Left ventricle myocardium superior (tissue), 1 donor: ENCODE results near the gene COPS6. TPM values are rescaled to one million over a fixed set of nuclear protein-coding genes. Genes with fewer than 3 reads are reported as not detected.
"Not testable (repeated sequence)": the region's sequence is repeated elsewhere in the genome, so short reads cannot be mapped to it uniquely, and the experiment has no call there.

ENCODE experiments used
- ATAC-seq: fragments of 200-7000 bp; cut with Tn5 transposase; one replicate; pipeline ENCODE4 v1.9.1; 2020; ENCODE audit warnings: mild to moderate bottlenecking, moderate library complexity
- DNase-seq: peaks from one replicate; pipeline ENCODE4 v3.0.0-alpha.2; 2020
- intact Hi-C: fragments of 100-400 bp; cut with micrococcal nuclease; formaldehyde crosslinking; loops from one replicate; pipeline ENCODE4 v1.11.0; 2022
- total RNA-seq: library from RNA; stranded (reverse); fragmentation: NEBNext Ultra II Directional; extraction: Animal tissue kit (Norgen Biotek cat#: 25700); gene quantifications from one replicate; pipeline ENCODE4 v1.2.1, GENCODE V29; 2021
- donor health status: DM: no; HTN: yes; CAD: no; lungs with severe emphysema.

COPS6 gene
- total RNA-seq, 1 donor from 2014 or later = 126 TPM

DNA sequence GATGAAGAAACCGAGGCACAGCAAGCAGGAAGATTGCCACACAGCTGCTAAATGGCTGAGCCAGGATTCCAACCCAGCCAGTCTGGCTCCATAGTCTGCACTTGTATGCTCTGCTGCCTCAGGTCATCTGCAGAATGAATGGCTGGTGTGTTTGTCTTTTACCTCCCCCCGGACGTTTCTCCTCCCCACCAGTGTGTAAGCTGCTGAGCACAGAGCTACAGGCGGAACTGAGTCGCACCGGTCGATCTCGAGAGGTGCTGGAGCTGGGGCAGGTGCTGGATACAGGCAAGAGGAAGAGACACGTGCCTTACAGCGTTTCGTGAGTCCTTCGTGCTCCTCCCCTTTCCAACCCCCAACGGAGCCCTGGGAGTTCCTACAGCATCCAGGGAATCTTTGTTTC is 33.3 kb downstream of the COPS6 start:
- intact Hi-C loops = no loop called here
- ATAC-seq = no peak
- DNase-seq = peak; percentile 27

DNA sequence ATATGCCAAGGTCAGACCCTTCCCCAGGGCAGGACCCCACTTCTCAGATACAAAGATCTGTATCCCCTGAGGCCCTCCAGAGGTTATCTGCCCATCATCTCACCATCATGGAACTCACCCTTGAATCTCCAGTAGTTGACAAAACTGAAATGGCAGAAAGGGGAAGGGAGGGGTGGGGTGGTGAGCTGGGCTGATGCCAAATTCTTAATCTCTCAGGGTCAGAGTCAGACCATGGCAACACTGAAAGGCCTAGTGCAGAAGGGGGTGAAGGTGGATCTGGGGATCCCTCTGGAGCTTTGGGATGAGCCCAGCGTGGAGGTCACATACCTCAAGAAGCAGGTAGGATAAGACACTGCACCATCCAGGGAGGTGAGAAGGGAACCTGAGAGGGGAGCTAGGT is 33.8 kb downstream of the COPS6 start:
- ATAC-seq (no peak), DNase-seq (peak; percentile 3)
- intact Hi-C loops = no loop called here

DNA sequence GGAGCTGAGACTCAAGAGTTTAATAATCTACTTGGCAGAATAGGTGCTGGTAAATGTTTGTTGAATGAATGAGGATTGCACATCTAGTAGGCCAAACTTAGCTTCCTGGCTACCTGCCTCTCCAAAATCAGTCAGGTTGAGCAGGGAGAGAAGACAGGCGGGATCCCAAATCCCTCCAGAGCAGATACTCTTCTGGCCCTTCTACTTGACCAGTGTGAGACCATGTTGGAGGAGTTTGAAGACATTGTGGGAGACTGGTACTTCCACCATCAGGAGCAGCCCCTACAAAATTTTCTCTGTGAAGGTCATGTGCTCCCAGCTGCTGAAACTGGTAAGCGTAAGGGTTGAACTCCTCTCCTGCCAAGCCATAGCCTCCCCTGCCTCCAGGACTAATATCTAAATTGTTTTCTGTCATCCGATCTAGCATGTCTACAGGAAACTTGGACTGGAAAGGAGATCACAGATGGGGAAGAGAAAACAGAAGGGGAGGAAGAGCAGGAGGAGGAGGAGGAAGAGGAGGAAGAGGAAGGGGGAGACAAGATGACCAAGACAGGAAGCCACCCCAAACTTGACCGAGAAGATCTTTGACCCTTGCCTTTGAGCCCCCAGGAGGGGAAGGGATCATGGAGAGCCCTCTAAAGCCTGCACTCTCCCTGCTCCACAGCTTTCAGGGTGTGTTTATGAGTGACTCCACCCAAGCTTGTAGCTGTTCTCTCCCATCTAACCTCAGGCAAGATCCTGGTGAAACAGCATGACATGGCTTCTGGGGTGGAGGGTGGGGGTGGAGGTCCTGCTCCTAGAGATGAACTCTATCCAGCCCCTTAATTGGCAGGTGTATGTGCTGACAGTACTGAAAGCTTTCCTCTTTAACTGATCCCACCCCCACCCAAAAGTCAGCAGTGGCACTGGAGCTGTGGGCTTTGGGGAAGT is 35.8 kb downstream of the COPS6 start:
- intact Hi-C loops = no loop called here

DNA sequence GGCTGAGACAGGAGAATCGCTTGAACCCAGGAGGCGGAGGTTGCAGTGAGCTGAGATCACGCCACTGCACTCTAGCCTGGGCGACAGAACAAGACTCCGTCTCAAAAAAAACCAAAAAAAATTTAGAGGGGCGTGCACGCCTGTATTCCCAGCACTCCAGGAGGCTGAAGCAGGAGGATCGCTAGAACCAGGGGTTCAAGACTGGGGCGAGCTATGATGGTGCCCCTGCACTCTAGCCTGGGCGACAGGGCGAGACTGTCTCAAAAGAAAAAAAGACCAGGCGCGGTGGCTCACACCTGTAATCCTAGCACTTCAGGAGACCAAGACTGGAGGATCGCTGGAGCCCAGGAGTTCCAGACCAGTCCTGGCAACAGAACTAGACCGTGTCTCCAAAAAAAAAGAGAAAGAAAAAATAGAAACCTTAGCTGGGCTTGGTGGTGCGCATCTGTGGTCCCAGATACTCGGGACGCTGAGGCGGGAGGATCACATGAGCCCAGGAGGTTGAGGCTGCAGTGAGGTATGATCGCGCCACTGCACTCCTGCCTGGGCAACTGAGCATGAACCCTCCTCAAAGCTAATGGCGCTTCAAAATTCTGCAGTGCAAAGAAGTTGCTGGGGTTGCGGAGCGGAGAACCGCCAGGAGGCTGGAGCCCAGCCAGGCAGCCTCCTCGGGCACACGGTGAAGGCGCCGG is 37.6 kb downstream of the COPS6 start:
- ATAC-seq (peak; percentile 39), DNase-seq (peak; percentile 87)
- intact Hi-C loops = no loop called here

More for the DNA sequence above, 35.8 kb downstream of the COPS6 start:
- DNase-seq (peak; percentile 2), ATAC-seq (no peak)

DNA sequence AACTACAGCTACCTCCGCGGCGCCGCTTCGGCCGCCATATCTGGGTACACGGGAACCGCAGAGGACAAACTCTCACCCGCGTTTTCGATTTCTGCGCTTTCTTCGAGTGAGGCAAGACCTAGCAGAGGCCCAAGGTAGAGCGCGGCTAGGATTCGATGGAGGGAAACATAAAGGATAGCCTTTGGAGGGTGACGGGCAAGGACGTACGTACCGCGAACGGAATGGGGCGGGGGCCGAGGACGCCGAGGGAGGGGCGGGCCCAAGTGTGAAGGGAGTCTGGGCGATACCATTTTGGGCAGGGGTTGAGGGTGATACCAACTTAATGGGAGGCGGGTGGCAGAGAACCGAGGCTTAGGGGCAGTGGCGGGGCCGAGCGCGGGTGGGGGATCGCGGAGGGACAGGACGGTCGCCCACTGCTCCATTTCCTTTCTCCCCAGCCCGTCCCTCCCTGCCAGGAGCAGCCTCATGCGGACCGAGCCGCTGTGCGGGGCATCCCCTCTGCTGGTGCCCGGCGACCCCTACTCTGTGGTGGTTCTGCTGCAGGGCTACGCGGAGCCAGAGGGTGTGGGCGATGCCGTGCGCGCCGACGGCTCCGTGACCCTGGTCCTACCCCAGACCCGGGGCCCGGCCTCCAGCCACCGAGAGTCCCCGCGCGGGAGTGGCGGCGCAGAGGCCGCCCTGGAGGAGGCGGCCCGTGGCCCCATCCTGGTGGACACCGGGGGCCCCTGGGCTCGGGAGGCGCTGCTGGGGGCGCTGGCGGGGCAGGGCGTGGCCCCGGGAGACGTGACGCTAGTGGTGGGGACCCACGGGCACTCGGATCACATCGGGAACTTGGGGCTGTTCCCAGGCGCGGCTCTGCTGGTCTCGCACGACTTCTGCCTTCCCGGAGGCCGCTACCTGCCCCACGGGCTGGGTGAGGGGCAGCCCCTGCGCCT is 38.4 kb downstream of the COPS6 start, which contains the start of gene MBLAC1:
TSS of gene MBLAC1 (plus strand) at position 37 of the 935 bp plus-strand sequence. CDS start at position 466, 429 bp downstream.
- DNase-seq (peak; percentile 88), ATAC-seq (peak; percentile 94)
- intact Hi-C loops = no loop called here

DNA sequence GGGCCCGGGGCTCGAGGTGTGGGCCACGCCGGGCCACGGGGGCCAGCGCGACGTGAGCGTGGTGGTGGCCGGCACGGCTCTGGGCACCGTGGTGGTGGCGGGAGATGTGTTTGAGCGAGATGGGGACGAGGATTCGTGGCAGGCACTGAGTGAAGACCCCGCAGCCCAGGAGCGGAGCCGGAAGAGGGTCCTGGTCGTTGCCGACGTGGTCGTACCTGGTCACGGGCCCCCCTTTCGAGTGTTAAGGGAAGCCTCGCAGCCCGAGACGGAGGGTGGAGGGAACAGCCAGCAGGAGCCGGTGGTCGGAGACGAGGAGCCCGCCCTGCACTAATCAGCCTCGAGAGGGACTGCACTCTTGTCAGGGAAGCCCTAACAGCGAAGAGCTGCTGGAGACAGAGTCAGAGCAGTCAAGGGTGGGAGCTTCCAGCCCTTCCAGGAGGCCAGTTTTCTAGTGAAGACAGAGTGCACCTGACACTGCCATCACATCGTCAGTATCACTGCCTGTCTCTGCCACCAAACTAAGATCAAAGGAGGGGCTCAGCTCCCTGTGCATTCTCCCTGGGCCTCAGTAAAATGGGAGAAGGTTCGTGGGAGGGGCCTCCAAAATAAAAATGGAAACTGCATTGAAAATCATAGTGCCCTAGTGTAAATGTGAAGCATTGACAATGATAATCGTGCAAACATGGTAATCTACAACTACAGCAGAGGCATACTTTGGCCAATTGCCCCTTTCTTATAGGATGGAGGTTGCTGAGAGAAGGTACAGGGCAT is 39.3 kb downstream of the COPS6 start:
- intact Hi-C loops = no loop called here
- DNase-seq (no peak), ATAC-seq (peak; percentile 2)

DNA sequence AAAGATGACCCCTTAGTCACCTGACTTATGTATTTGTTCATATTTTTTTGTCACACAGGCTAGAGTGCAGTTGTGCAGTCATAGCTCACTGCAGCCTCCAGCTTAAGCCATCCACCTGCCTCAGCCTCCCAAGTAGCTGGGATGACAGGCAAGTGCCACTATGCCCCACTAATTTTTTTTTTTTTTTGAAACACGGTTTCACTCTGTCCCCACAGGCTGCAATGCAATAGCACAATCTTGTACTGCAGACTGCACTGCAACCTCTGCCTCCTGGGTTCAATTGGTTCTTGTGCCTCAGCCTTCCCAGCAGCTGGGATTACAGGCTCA is 39.8 kb downstream of the COPS6 start:
- intact Hi-C loops = no loop called here
- ATAC-seq (no peak), DNase-seq (no peak)

DNA sequence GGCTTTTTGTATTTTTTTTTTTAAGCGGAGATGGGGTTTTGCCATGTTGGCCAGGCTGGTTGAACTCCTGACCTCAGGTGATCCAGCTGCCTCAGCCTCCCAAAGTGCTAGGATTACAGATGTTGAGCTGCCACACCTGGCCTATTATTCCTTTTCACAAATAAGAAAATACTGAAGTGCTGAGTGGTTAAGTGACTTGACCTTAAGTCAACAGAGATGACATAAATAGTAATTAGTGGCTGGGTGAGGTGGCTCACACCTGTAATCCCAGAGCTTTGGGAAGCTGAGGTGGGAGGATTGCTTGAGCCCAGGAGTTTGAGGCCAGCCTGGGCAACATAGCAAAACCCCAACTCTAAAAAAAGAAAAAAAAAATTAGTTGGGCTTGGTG is 41.4 kb downstream of the COPS6 start:
- intact Hi-C loops, ATAC-seq, DNase-seq: not testable (repeated sequence)

DNA sequence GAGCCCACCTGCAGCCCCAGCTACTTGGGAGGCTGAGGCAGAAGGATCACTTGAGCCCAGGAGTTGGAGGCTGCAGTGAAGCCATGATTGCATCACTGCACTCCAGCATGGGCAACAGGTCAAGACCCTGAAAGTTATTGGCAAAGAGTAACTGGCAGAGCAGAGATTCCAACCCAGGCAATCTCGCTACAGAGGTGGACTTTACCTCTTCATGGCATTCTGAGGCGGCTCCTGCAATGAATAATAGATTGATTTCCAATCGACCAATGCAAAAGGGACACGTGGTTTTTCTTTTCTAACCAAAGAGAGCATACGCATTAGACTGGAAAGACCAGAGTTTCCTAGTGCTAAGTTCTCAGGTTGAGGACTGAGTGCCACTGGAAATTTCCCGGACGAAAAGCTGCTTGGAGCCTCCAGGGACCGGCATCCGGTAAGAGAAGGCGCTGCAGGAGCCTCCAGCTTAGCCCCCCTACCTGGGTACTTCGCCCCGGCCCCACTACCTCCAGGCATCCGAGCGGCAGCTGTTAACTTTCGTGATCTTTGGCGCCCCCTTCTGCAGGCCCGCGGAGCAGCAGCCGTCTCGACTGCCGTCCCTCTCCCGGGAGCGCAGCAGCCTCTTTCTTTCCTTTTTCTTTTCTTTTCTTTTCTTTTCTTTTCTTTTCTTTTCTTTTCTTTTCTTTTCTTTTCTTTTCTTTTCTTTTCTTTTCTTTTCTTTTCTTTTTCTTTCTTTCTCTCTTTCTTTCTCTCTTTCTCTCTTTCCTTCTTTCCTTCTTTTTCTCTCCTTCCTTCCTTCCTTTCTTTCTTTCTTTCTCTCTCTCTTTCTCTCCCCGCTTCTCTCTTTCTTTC is 42.1 kb downstream of the COPS6 start:
- intact Hi-C loops = no loop called here

DNA sequence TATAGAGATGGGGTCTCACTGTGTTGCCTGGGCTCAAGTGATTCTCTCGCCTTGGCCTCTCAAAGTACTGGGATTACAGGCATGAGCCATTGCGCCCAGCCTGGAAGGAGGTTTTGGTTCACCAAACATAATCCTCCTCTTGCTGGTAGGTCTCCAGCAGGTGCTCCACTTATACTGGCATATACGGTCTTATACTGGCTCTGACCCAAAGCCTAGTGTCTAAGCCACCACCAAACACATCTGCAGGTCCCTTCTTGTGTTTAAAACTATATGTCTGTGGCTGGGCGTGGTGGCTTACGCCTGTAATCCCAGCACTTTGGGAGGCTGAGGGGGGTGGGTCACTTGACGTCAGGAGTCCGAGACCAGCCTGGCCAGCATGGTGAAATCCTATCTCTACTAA is 43.4 kb downstream of the COPS6 start:
- DNase-seq = peak; percentile 12
- intact Hi-C loops = no loop called here

More for the DNA sequence above, 42.1 kb downstream of the COPS6 start:
- ATAC-seq (no peak), DNase-seq (peak; percentile 86)

DNA sequence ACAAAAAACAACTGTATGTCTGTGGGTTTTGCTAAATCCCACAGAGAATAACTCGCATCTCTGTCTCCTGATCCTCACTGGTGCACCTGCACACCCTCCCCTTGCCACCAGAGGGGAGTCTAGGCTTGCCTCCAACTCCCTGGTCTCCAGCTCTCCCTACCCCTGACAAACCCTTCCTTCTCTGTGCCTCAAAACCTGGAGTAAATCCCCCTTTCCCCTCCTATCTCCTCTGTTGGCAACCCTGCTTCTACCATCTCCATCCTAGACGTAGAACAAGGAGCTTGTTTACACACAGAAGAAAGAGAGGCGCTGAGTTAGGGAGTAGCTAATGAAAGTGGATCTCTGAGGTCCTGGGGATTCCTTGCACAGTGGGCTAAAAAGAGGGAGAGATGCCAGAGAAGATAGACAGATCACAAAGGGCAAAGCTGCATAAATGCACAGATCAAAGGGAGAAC is 44.0 kb downstream of the COPS6 start:
- peak; percentile 62 for ATAC-seq
- intact Hi-C loops = no loop called here
- peak; percentile 55 for DNase-seq

More for the DNA sequence above, 43.4 kb downstream of the COPS6 start:
- ATAC-seq = no peak

DNA sequence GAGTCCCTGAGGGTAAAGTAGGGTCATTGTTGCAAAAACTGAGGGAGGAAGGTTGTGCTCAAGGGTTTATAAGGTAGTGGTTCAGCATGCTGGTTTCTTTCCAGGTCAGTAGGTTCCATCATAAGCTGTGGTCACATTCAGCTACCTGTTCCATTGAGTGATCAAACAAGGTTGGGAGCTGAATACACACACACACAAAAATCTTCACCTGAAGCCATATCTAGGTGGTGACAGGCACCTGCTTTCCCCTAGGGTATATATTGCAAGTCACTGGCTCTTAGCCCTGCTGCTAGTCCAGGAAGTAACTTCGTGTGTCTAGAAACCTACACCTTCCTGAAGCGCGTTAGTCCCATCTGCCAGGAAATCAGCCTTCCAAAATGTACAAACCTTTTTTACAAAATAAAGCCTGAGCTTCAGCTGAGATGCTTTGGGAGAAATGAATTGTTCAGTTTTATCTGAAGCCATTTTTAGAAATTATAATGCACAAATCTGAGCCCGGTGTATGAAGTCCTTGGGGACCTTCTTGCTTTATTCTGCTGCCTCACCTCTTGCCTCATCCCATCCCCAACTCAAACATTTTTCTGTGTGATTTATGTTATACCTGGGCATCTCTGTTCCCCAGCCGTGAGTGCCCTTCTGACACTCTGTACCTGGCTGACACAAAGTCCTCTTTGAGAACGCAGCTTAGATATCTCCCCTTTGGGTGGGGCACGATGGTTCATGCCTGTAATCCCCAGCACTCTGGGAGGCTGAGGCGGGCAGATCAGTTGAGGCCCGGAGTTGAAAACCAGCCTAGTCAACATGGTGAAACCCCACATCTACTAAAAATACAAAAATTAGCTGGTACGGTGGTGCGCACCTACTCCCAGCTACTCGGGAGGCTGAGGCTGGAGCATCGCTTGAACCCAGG is 49.3 kb downstream of the COPS6 start:
- ATAC-seq (no peak), DNase-seq (peak; percentile 2)
- intact Hi-C loops = no loop called here

DNA sequence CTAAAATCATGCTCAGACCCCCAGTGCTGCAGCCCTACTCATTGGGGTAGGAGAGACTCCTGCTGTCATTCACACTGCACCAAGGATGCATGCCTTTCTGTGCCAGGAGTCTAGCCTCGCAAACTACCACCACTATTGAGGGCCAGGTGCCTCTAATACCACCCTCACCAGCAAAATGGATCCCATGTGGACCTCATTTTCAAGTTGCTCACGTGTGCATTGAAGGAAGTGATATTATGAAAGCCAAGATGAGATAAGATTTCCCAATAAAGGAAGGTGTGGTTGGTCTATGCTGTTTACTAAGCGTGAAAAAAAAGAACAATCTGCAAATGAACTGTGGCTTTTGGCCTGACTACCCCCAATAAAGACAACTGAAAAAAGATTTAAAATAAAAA is 52.8 kb downstream of the COPS6 start:
- intact Hi-C loops = no loop called here
- DNase-seq = no peak
- ATAC-seq = no peak
